Gastroesophageal sphincter (tissue), 3 donors: ENCODE results near the gene ACKR3.

Source experiments
- CTCF ChIP-seq, 4 experiments: fragments of 200-600 bp in 2 of 4; fragments of 450-650 bp in 2 of 4; sonication (generic) in 1 of 4; IDR thresholded peaks; one replicate each; pipeline ENCODE4 v1.5.1; 2017 to 2019; ENCODE audit warnings: antibody characterized with exemption in 4 of 4, mild to moderate bottlenecking in 2 of 4, moderate library complexity in 2 of 4
- POLR2A ChIP-seq, 2 donors: fragments of 450-650 bp; IDR thresholded peaks; one replicate each; pipeline ENCODE4 v1.6.1; 2017; ENCODE audit warnings: antibody characterized with exemption in 2 of 2, mild to moderate bottlenecking in 2 of 2, moderate library complexity in 1 of 2

- TF ChIP-seq CTCF (IDR thresholded peaks at IDR 0.05) (no peak), POLR2A (IDR thresholded peaks at IDR 0.05) (no peak)
These were observed 34.6 kb upstream of the ACKR3 start for GRCh38 chr2:236535024-236535423.
